Measurements from ENCODE around the gene MFSD6.

MFSD6 gene

GRCh38 chr2:190443055-190443454 lies 34.9 kb downstream of the MFSD6 start:
- DNase-seq: no peak

DNA sequence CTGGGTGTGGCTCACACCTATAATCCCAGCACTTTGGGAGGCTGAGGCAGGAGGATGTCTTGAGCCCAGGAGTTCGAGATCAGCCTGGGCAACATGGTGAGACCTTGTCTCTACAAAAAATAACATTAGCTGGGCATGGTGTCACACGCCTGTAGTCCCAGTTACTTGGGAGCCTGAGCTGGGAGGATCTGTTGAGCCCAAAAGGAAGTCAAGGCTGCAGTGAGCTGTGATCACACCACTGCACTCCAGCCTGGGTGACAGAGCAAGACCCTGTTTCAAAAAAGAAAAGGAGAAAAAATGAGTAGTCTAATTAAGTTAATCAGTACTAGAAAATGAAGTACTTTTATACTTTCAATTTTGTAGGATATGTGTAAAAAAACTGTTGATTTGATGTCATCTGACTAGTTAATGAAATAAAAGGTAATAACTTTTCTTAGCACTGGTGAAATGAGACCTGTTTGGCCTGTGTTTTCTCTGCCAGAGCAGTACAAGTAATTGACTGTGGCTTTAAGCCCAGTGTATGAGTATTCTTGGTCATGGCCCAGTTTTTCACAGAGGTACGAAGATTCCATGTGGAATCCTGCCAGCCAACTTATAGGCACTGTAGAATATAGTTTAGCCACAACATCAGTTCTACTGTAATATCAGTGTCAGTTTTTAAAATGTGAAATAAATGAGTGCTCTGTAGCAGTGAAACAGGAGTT lies 35.8 kb downstream of the MFSD6 start:
- DNase-seq: no peak

GRCh38 chr2:190444976-190445375 lies 36.8 kb downstream of the MFSD6 start:
- DNase-seq: no peak

- DNase-seq: no peak
These were observed 38.0 kb downstream of the MFSD6 start for GRCh38 chr2:190446193-190446592.

- DNase-seq: no peak
These were observed 38.8 kb downstream of the MFSD6 start for GRCh38 chr2:190446750-190447516.

GRCh38 chr2:190447766-190448165 lies 39.6 kb downstream of the MFSD6 start:
- DNase-seq: no peak

GRCh38 chr2:190449925-190450324 lies 41.8 kb downstream of the MFSD6 start:
- no peak for DNase-seq

- no peak for DNase-seq
These were observed 42.2 kb downstream of the MFSD6 start for GRCh38 chr2:190450363-190450762.

GRCh38 chr2:190451561-190452176 lies 43.5 kb downstream of the MFSD6 start:
- DNase-seq: no peak

- DNase-seq: no peak
These were observed 44.3 kb downstream of the MFSD6 start for GRCh38 chr2:190452433-190452832.

GRCh38 chr2:190454795-190455194 lies 46.6 kb downstream of the MFSD6 start:
- no peak for DNase-seq

DNA sequence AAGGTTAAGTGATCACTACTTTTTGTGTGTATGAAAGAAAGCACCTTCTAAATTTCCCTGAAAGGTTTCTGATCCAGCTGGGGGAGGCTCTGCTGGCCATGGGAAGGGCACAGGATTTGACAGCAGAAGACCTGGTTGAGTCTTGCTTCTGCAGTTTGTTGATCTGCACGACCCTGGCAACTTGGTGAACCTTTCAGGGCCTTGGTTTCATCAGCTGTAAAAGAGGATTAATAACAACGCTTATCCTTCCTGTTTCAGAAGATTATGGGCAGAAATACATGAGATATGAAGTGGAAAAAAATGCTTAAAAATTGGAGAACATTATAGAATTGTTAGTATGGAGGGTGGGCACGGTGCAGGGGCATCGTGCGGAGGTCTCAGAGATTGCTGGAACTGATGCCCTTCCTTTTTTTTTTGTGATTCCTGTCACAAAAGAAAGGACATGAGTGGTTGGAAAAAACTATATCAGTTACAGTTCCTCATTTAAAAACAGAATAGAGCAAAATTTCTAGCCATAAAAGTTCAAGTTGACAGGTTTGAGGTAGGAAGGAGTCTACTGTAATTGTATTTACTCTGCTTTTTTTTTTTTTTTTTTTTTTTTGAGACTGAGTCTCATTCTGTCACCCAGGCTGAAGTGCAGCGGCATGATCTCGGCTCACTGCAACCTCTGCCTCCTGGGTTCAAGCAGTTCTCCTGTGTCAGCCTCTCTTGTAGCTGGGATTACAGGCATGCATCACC lies 47.4 kb downstream of the MFSD6 start:
- DNase-seq: no peak

- DNase-seq: no peak
These were observed 48.7 kb downstream of the MFSD6 start for GRCh38 chr2:190456833-190457232.

DNA sequence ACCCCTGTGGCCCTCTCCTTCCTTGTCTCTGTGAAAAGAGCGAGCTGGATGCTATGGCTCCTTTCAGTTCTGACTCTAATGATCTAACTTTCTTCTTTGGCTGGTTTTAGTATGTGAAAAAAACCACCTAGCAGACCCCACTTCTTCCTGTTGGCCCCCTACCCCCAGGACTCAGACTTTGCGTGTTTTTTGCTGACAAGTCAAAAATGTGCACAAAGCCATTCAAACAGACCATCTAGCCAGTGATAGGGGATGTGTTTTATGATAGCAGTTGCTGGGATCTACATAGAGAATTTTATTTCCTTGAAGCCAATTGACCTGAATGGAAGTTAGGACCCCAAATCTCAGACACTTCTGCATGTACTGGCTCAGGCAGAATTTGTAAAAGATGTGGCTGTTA lies 49.1 kb downstream of the MFSD6 start:
- DNase-seq: no peak

DNA sequence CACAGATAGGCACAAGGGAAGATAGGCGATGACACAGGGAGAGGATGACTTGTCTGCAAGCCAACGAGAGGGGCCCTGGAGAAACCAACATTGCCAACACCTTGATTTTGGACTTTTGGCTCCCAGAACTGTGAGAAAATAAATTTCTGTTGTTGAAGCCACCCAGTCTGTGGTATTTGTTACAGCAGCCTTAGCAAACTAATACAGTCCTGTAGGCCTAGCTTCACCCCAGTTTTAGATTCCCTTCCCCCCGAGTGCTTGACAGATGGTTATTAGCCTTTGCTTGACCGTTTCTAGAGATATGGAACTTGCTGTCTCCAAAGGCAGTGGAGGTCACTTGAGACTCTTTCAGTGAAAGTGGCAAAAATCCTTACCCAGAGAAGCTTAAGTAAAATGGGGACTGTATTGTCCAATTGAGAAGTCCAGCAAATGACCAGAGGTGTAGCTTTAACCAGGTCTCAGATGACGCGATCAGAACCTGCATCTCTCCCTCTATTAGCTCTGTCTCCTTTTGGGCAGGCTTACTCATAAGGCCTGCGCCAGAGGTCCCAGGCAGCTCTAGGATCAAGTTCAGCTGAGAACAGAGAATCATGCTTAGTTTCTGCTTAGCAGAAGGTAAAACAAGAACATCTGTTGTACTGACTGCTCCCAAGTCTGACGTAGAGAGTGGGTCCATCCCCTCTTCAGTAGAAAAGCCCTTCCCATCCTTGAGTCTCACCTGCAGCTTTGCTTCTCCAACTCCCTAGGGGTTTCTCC lies 50.4 kb downstream of the MFSD6 start:
- no peak for DNase-seq

DNA sequence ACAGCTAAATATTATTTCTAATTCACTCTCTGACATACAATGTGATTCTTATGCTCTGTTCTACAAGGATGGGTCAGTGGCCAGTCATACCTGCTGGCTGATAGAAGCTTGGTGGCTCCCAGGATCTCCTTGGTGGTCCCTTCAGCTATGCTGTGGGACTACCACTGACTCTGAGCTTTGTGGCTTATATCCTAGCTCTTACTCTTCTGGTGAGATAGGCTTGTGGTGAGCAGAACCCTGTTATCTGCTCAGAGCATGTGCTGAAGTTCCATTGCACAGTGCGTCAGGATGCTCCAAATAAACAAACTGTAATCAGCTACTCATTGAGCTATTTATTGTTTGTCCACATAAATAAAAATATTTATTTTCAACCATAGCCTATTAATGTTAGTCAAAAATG lies 51.7 kb downstream of the MFSD6 start:
- no peak for DNase-seq

- no peak for DNase-seq
These were observed 52.3 kb downstream of the MFSD6 start for GRCh38 chr2:190460487-190460886.

DNA sequence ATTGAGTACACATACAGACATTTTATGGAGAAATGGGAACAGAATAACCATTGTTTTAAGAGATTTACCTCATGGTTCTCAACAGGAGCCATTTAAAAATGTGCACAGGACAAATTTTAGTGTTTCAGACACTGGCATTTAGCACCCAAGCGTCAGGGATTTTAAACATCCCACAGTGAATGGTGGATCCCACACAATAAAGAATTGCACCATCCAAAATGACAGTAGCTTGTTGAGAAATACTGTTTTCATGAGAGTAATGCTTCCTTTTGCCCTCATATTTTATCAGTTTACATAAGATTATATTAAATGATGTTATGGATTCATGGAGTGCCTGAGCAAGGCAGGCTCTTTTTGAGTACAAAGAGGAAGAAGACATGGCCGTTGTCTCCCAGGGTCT lies 54.0 kb downstream of the MFSD6 start:
- DNase-seq: no peak

GRCh38 chr2:190462611-190463010 lies 54.5 kb downstream of the MFSD6 start:
- no peak for DNase-seq

DNA sequence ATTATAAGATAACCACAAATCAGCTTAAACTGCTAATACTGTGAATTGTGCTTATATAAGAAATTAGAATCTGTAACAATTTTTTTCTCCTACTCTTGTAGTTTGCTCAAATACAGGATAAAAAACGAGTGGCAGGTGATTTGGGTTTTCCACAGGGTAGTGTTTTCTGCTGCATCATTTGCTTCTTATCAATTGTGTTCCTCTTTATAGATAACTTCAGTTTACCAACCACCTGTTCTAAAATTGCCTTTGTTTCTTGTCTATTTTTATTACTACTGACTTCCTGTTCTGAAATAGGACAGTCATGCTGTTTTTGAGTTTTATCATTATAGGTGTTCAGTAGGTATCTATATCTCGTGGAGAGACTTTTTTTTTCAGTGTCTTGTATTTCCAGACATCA lies 56.9 kb downstream of the MFSD6 start:
- DNase-seq: no peak

- DNase-seq: no peak
These were observed 58.8 kb downstream of the MFSD6 start for GRCh38 chr2:190466819-190467446.

GRCh38 chr2:190467575-190468083 lies 59.5 kb downstream of the MFSD6 start:
- peak; percentile 48 for DNase-seq

Data from right forelimb (tissue), 1 donor.